ACHN (cell line): ENCODE data around the gene KIN.

Experiments
- DNase-seq: peaks from one replicate; pipeline ENCODE4 v3.0.0-alpha.2; 2015
- in situ Hi-C: cut with HindIII; loops from 2 replicates; pipeline ENCODE4 v1.10.0; 2017; ENCODE audit warnings: low sequenced_read_pairs, low pct_ligation_motif_present, low pct_unique_long_range_greater_than_20kb

The KIN gene

GRCh38 chr10:7704071-7705016, 83.4 kb downstream of the KIN start:
- no peak for DNase-seq
- in situ Hi-C loops, result no loop called here

- no peak for DNase-seq
- in situ Hi-C loops, result no loop called here
These were observed 84.7 kb downstream of the KIN start, which contains the start of gene ITIH2 for GRCh38 chr10:7703140-7703539. Gene ITIH2, plus strand, starts transcription at chr10:7703316. Its CDS starts 119 bp downstream, at chr10:7703435.

GRCh38 chr10:7702288-7702812, 85.4 kb downstream of the KIN start:
- DNase-seq, result no peak
- in situ Hi-C loops, result no loop called here

- DNase-seq, result no peak
- in situ Hi-C loops, result no loop called here
These were observed 86.5 kb downstream of the KIN start for GRCh38 chr10:7701158-7701742.
